ENCODE results near the gene REN. TPM values are rescaled to one million over a fixed set of nuclear protein-coding genes. Genes with fewer than 3 reads are reported as not detected.

The REN gene
- total RNA-seq, 3 donors from 2014 or later, result not detected

DNA sequence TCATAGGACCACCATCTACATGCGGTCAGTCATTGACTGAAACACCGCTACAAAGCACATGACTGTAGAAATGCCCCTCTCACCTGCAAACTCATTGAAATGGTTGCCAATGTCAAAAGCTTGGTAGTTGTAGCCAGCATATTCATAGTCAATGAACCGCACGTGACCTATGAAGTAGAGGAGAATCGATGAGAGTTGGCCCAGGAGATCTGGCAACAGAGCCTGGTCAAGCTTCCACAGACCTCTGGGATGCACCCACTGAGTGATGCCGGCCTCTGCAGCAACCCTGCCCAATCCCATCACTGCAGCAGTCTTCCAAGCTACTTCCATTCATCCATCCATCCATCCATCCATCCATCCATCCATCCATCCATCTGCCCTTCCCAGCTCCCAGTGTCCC lies 26.2 kb downstream of the REN start:
- H3K9me3 ChIP-seq, result no peaks in the 10 kb centered on the region

GRCh38 chr1:204139088-204139487 lies 27.0 kb downstream of the REN start:
- no peak for TF ChIP-seq POLR2A (IDR thresholded peaks at IDR 0.05)
- TF ChIP-seq, protein P1, sequence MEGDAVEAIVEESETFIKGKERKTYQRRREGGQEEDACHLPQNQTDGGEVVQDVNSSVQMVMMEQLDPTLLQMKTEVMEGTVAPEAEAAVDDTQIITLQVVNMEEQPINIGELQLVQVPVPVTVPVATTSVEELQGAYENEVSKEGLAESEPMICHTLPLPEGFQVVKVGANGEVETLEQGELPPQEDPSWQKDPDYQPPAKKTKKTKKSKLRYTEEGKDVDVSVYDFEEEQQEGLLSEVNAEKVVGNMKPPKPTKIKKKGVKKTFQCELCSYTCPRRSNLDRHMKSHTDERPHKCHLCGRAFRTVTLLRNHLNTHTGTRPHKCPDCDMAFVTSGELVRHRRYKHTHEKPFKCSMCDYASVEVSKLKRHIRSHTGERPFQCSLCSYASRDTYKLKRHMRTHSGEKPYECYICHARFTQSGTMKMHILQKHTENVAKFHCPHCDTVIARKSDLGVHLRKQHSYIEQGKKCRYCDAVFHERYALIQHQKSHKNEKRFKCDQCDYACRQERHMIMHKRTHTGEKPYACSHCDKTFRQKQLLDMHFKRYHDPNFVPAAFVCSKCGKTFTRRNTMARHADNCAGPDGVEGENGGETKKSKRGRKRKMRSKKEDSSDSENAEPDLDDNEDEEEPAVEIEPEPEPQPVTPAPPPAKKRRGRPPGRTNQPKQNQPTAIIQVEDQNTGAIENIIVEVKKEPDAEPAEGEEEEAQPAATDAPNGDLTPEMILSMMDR (IDR thresholded peaks at IDR 0.05), result no peak
- no peak for TF ChIP-seq POLR2AphosphoS5 (IDR thresholded peaks at IDR 0.05)
- Histone ChIP-seq H3K27me3 (no peaks in the 10 kb centered on the region), H3K4me3 (no peak overlapping the region), H3K9me3 (no peaks in the 10 kb centered on the region), H3K4me1 (no peaks in the 10 kb centered on the region), H3K36me3 (no peaks in the 10 kb centered on the region), H3K27ac (no peak overlapping the region)
- intact Hi-C loops (cut with DNase I; ENCODE audit: low total_unique reads), result no loop called here
- DNase-seq (ENCODE audit: low spot score in 2 of 2), result no peak

More for the DNA sequence above, 26.2 kb downstream of the REN start:
- intact Hi-C loops (cut with DNase I; ENCODE audit: low total_unique reads), result no loop called here
- Histone ChIP-seq H3K27me3 (no peaks in the 10 kb centered on the region), H3K4me1 (no peaks in the 10 kb centered on the region), H3K36me3 (no peaks in the 10 kb centered on the region), H3K27ac (no peak overlapping the region), H3K4me3 (no peak overlapping the region)
- TF ChIP-seq POLR2AphosphoS5 (IDR thresholded peaks at IDR 0.05) (no peak), POLR2A (IDR thresholded peaks at IDR 0.05) (no peak)
- TF ChIP-seq, protein P1 (IDR thresholded peaks at IDR 0.05), result no peak
- DNase-seq (ENCODE audit: low spot score in 2 of 2), result no peak

- Histone ChIP-seq H3K27me3 (no peaks in the 10 kb centered on the region), H3K27ac (no peak overlapping the region), H3K4me1 (peaks cover 0 to 5% of the 10 kb centered on the region in 2 donors), H3K36me3 (no peaks in the 10 kb centered on the region), H3K4me3 (no peak overlapping the region), H3K9me3 (no peaks in the 10 kb centered on the region)
- no peak for DNase-seq (ENCODE audit: low spot score in 2 of 2)
- intact Hi-C loops (cut with DNase I; ENCODE audit: low total_unique reads), result no loop called here
- TF ChIP-seq POLR2AphosphoS5 (IDR thresholded peaks at IDR 0.05) (no peak), POLR2A (IDR thresholded peaks at IDR 0.05) (no peak)
- TF ChIP-seq, protein P1 (IDR thresholded peaks at IDR 0.05), result no peak
These were observed 29.3 kb downstream of the REN start for GRCh38 chr1:204136814-204137213.

DNA sequence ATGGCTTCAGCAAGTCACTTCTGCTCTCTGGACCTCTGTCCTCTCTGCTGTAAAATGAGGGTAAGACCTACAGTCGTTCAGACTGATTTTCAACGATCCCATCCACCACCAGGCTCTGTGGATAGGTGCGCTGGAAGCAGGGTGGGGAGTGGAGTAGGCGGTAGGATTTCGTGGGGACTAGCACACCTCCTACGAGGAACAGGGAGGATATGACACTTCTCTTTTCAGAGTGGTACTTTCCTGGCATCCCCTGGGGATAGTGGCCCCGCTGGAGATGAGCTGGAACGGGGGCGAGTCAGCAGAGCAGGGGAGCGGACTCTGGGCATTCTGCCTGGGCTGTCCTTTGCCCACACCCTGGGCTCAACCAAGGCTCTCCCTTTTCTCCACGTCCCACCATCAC lies 32.0 kb downstream of the REN start:
- no peak for DNase-seq (ENCODE audit: low spot score in 2 of 2)
- H3K9me3 ChIP-seq, result no peaks in the 10 kb centered on the region
- H3K4me3 ChIP-seq, result no peak overlapping the region
- no peaks in the 10 kb centered on the region for H3K27me3 ChIP-seq
- intact Hi-C loops (cut with DNase I; ENCODE audit: low total_unique reads), result no loop called here
- H3K27ac ChIP-seq, result no peak overlapping the region
- peaks cover 12 to 27% of the 10 kb centered on the region in 2 donors for H3K4me1 ChIP-seq
- H3K36me3 ChIP-seq, result no peaks in the 10 kb centered on the region
- TF ChIP-seq, protein P1 (IDR thresholded peaks at IDR 0.05), result no peak
- TF ChIP-seq POLR2A (IDR thresholded peaks at IDR 0.05) (no peak), POLR2AphosphoS5 (IDR thresholded peaks at IDR 0.05) (no peak)

DNA sequence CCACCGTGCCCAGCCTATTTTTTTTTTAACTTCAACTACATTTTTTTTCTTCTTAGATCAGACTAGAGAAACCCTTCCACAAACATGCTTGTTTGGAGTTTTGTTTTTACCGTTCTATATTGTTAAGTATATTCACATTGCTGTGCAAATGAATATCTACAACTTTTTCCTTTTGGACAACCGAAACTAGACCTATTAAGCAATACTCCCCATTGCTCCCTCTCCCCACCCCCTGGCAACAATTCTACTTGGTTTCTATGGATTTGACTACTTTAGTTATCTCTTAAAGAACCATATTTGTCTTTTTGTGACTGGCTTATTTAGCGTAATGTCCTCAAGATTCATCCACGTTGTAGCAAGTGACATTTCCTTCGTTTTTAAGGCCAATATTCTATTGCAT lies 33.4 kb downstream of the REN start:
- no peaks in the 10 kb centered on the region for H3K36me3 ChIP-seq
- no peak for DNase-seq (ENCODE audit: low spot score in 2 of 2)
- no peak overlapping the region for H3K4me3 ChIP-seq
- intact Hi-C loops (cut with DNase I; ENCODE audit: low total_unique reads), result no loop called here
- H3K27ac ChIP-seq, result no peak overlapping the region
- H3K9me3 ChIP-seq, result no peaks in the 10 kb centered on the region
- H3K4me1 ChIP-seq, result peaks cover 12 to 27% of the 10 kb centered on the region in 2 donors
- TF ChIP-seq, protein P1 (IDR thresholded peaks at IDR 0.05), result no peak
- no peak for TF ChIP-seq POLR2A (IDR thresholded peaks at IDR 0.05)
- no peak for TF ChIP-seq POLR2AphosphoS5 (IDR thresholded peaks at IDR 0.05)
- no peaks in the 10 kb centered on the region for H3K27me3 ChIP-seq

Data from breast epithelium (tissue), 4 donors.